Activated CD8-positive, alpha-beta memory T cell treated with anti-CD3 and anti-CD28 coated beads, Interleukin-2, amount 10 ng/mL, durations not matched to agents 7 days and 5 days (primary cell): ENCODE results near the gene PKN2. TPM values are rescaled to one million over a fixed set of nuclear protein-coding genes. Genes with fewer than 3 reads are reported as not detected.
A peak's percentile ranks its signal among the peaks of the same experiment; 100 is the strongest.

Experiments used
- ATAC-seq: fragments of 150-1000 bp; cut with Tn5 transposase; one replicate; pipeline ENCODE4 v1.10.0; 2021; ENCODE audit warnings: moderate library complexity
- CTCF ChIA-PET: fragments of 350-600 bp; sonication (Branson Sonifier 250); formaldehyde crosslinking; loops from one replicate; lab custom pipeline; 2021; ENCODE audit warnings: antibody characterized with exemption; lab: Charles Lee
- DNase-seq: peaks from one replicate; pipeline ENCODE4 v3.0.0-alpha.2; 2020
- H3K27ac Mint-ChIP-seq: one replicate; pipeline ENCODE4 v1.8.0; 2021; ENCODE audit warnings: mild to moderate bottlenecking, mixed read lengths
- H3K27me3 Mint-ChIP-seq: one replicate; pipeline ENCODE4 v1.8.0; 2021; ENCODE audit warnings: mixed read lengths
- H3K36me3 Mint-ChIP-seq: one replicate; pipeline ENCODE4 v1.8.0; 2021; ENCODE audit warnings: mild to moderate bottlenecking, mixed read lengths
- H3K4me1 Mint-ChIP-seq: one replicate; pipeline ENCODE4 v1.8.0; 2021; ENCODE audit warnings: mixed read lengths
- H3K4me3 Mint-ChIP-seq: one replicate; pipeline ENCODE4 v1.8.0; 2021; ENCODE audit warnings: mild to moderate bottlenecking, moderate library complexity, mixed read lengths
- H3K9me3 Mint-ChIP-seq: one replicate; pipeline ENCODE4 v1.8.0; 2022; ENCODE audit warnings: low read depth, mixed read lengths
- total RNA-seq, 2 experiments: library from RNA; stranded (reverse); gene quantifications; one replicate each; pipeline ENCODE4 v1.2.3, GENCODE V29; 2021

The PKN2 gene
- total RNA-seq, 2 experiments from 2014 or later = 20.0 to 25.8 TPM

- CTCF ChIA-PET = no interaction called here
- Mint-ChIP-seq H3K27me3 (no peaks in the 10 kb centered on the region), H3K9me3 (no peaks in the 10 kb centered on the region), H3K4me1 (no peaks in the 10 kb centered on the region), H3K27ac (no peak overlapping the region), H3K4me3 (no peak overlapping the region), H3K36me3 (peaks cover 17% of the 10 kb centered on the region)
- DNase-seq (no peak), ATAC-seq (no peak)
Measured at GRCh38 chr1:88751714-88752113, 67.6 kb downstream of the PKN2 start.

- H3K36me3 Mint-ChIP-seq = peaks cover 12% of the 10 kb centered on the region
- H3K4me3 Mint-ChIP-seq = no peak overlapping the region
- no peak overlapping the region for H3K27ac Mint-ChIP-seq
- H3K4me1 Mint-ChIP-seq = no peaks in the 10 kb centered on the region
- H3K9me3 Mint-ChIP-seq = no peaks in the 10 kb centered on the region
- DNase-seq (no peak), ATAC-seq (no peak)
- H3K27me3 Mint-ChIP-seq = no peaks in the 10 kb centered on the region
- CTCF ChIA-PET = no interaction called here
Measured at GRCh38 chr1:88753506-88753905, 69.4 kb downstream of the PKN2 start.

- no peak for ATAC-seq
- H3K4me3 Mint-ChIP-seq = no peak overlapping the region
- no peaks in the 10 kb centered on the region for H3K27me3 Mint-ChIP-seq
- DNase-seq = no peak
- H3K27ac Mint-ChIP-seq = no peak overlapping the region
- H3K4me1 Mint-ChIP-seq = peaks cover 2% of the 10 kb centered on the region
- CTCF ChIA-PET = interaction anchor here (0.7 kb wide), 1 partner anchor 28 kb away, joined by 4 read pairs; no protein-coding TSS in a partner anchor
- H3K9me3 Mint-ChIP-seq = no peaks in the 10 kb centered on the region
- H3K36me3 Mint-ChIP-seq = peaks cover 30% of the 10 kb centered on the region
Measured at GRCh38 chr1:88763649-88764406, 79.8 kb downstream of the PKN2 start.

GRCh38 chr1:88768187-88768586 is 84.1 kb downstream of the PKN2 start:
- H3K9me3 Mint-ChIP-seq = no peaks in the 10 kb centered on the region
- no peak overlapping the region for H3K27ac Mint-ChIP-seq
- peaks cover 41% of the 10 kb centered on the region for H3K36me3 Mint-ChIP-seq
- DNase-seq (no peak), ATAC-seq (no peak)
- H3K27me3 Mint-ChIP-seq = no peaks in the 10 kb centered on the region
- CTCF ChIA-PET = no interaction called here
- H3K4me3 Mint-ChIP-seq = no peak overlapping the region
- H3K4me1 Mint-ChIP-seq = peaks cover 2% of the 10 kb centered on the region

GRCh38 chr1:88768816-88769215 is 84.7 kb downstream of the PKN2 start:
- H3K27ac Mint-ChIP-seq = no peak overlapping the region
- H3K36me3 Mint-ChIP-seq = peaks cover 45% of the 10 kb centered on the region
- ATAC-seq = no peak
- H3K27me3 Mint-ChIP-seq = no peaks in the 10 kb centered on the region
- peaks cover 9% of the 10 kb centered on the region for H3K4me1 Mint-ChIP-seq
- no peak for DNase-seq
- no peak overlapping the region for H3K4me3 Mint-ChIP-seq
- CTCF ChIA-PET = no interaction called here
- no peaks in the 10 kb centered on the region for H3K9me3 Mint-ChIP-seq

GRCh38 chr1:88773540-88774150 is 89.6 kb downstream of the PKN2 start:
- no peak for DNase-seq
- Mint-ChIP-seq H3K27ac (peak overlapping the region; percentile 62), H3K27me3 (no peaks in the 10 kb centered on the region), H3K4me1 (peaks cover 15% of the 10 kb centered on the region), H3K4me3 (no peak overlapping the region), H3K36me3 (peaks cover 69% of the 10 kb centered on the region), H3K9me3 (peaks cover 4% of the 10 kb centered on the region)
- ATAC-seq = peak; percentile 66
- CTCF ChIA-PET = no interaction called here

DNA sequence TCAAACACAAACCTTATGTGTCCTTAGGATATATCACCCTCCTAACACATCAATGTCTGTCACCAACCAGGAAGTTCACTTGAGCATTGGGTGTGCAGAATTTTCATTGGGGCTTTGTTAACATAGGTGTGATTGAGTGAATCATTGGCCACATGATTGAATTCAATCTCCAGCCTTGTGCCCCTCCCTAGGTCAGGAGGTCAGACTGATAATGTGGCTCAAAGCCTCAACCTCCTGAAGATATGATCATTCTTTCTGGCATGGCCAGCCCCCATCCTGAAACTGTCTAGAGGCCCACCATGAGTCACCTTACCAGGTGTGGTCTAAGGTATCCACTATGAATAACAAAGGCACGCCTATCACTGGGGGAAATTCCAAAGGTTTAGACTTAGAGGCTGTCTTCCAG is 90.1 kb downstream of the PKN2 start:
- Mint-ChIP-seq H3K4me1 (peaks cover 15% of the 10 kb centered on the region), H3K27ac (peak overlapping the region; percentile 62), H3K36me3 (peaks cover 64% of the 10 kb centered on the region), H3K9me3 (peaks cover 4% of the 10 kb centered on the region), H3K4me3 (no peak overlapping the region), H3K27me3 (no peaks in the 10 kb centered on the region)
- CTCF ChIA-PET = no interaction called here
- ATAC-seq = peak; percentile 42
- no peak for DNase-seq

DNA sequence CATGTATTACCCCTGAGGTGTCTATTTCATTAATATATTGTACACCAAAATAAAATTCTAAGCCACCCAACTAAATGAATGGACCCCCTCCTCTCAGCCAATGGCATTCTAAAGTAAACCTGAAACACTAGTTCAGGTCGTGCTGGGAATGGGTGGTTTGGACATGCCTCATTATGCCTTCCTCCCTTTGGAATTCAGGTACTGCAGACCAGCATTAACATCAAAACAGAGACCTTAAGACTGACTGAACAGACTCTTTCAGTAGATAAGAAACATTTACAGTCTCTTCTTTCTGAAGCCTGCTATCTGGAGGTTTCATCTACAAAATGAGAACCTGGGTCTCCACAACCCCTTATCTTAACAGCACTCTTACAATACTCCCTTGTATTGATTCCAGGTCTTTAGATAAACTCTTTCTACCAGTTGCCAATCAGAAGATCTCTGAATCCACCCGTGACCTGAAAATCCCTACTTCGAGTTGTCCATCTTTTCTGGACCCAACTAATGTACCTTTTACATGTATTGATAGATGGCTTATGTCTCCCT is 93.6 kb downstream of the PKN2 start:
- ATAC-seq = no peak
- no peak overlapping the region for H3K4me3 Mint-ChIP-seq
- peaks cover 4% of the 10 kb centered on the region for H3K9me3 Mint-ChIP-seq
- CTCF ChIA-PET = no interaction called here
- DNase-seq = no peak
- no peak overlapping the region for H3K27ac Mint-ChIP-seq
- no peaks in the 10 kb centered on the region for H3K27me3 Mint-ChIP-seq
- peaks cover 53% of the 10 kb centered on the region for H3K36me3 Mint-ChIP-seq
- H3K4me1 Mint-ChIP-seq = peaks cover 15% of the 10 kb centered on the region

DNA sequence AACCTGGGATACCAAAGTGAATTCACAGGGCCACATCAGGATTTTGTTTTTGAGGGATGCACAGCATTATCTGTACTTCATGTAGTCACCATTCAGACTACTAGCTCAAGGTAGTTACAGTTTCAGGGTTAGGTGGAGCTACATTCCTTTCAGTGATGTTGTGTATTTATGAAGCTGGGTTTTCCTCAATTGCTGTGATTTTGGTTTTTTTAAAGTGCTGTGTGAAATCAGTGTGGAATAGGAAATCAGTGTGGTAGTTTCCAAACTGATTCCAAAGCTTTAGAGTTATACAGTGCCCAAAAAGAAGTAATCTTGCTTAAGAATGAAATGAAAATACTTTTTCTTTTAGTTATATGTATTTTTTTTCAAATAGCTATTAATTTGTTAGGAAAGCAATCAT is 95.8 kb downstream of the PKN2 start:
- Mint-ChIP-seq H3K36me3 (peaks cover 40% of the 10 kb centered on the region), H3K4me3 (no peak overlapping the region), H3K27me3 (no peaks in the 10 kb centered on the region), H3K27ac (no peak overlapping the region), H3K9me3 (peaks cover 4% of the 10 kb centered on the region), H3K4me1 (peaks cover 3% of the 10 kb centered on the region)
- CTCF ChIA-PET = no interaction called here
- ATAC-seq = no peak
- no peak for DNase-seq

DNA sequence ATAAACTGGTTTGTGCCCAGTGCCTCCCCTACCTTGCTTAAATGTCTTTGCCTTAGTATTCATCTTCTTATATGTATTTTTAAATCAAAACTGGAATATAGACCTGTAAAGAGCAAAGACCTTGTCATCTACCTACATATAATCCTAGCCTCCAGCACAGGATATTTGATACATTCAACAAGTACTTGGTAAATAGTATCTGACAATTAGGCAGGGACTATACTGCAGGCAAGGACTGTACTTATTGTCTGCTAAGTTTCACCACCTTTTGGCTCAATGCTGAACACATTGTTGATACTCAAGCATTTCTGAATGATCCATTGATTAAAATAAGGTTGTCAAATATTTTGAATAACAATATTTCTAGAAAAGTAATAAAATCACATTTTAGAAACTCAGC is 96.4 kb downstream of the PKN2 start:
- no peaks in the 10 kb centered on the region for H3K4me1 Mint-ChIP-seq

DNA sequence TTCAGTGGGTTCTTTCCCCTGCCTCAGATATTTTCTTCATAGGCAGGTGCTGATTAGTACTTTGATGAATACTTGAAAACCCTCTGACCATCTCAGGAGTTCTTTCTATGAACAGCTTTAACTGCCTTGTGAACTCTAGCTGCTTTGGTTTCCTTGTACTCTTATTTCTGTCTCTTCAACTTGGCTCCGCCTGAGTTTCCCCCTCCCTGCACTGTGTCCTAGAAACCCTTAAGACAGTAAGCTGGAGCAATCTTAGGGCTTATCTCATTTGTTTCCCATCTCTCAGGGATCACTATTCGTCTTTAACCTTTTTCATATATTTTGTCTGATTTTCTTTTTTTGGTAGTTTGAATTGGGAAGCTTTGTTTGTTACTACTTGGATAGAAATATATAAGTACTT is 99.1 kb downstream of the PKN2 start:
- no peaks in the 10 kb centered on the region for H3K27me3 Mint-ChIP-seq
- CTCF ChIA-PET = no interaction called here
- no peak for DNase-seq
- peaks cover 5% of the 10 kb centered on the region for H3K4me1 Mint-ChIP-seq
- no peaks in the 10 kb centered on the region for H3K9me3 Mint-ChIP-seq
- no peak for ATAC-seq
- H3K27ac Mint-ChIP-seq = no peak overlapping the region
- peaks cover 24% of the 10 kb centered on the region for H3K36me3 Mint-ChIP-seq
- no peak overlapping the region for H3K4me3 Mint-ChIP-seq

More for the DNA sequence above, 96.4 kb downstream of the PKN2 start:
- H3K27ac Mint-ChIP-seq = no peak overlapping the region
- CTCF ChIA-PET = no interaction called here
- peaks cover 38% of the 10 kb centered on the region for H3K36me3 Mint-ChIP-seq
- H3K27me3 Mint-ChIP-seq = no peaks in the 10 kb centered on the region
- DNase-seq (no peak), ATAC-seq (no peak)
- no peak overlapping the region for H3K4me3 Mint-ChIP-seq
- peaks cover 3% of the 10 kb centered on the region for H3K9me3 Mint-ChIP-seq

GRCh38 chr1:88784551-88784950 is 100.5 kb downstream of the PKN2 start:
- Mint-ChIP-seq H3K27ac (no peak overlapping the region), H3K4me3 (no peak overlapping the region), H3K27me3 (no peaks in the 10 kb centered on the region), H3K9me3 (no peaks in the 10 kb centered on the region), H3K4me1 (peaks cover 5% of the 10 kb centered on the region), H3K36me3 (peaks cover 26% of the 10 kb centered on the region)
- DNase-seq (no peak), ATAC-seq (no peak)
- CTCF ChIA-PET = no interaction called here

DNA sequence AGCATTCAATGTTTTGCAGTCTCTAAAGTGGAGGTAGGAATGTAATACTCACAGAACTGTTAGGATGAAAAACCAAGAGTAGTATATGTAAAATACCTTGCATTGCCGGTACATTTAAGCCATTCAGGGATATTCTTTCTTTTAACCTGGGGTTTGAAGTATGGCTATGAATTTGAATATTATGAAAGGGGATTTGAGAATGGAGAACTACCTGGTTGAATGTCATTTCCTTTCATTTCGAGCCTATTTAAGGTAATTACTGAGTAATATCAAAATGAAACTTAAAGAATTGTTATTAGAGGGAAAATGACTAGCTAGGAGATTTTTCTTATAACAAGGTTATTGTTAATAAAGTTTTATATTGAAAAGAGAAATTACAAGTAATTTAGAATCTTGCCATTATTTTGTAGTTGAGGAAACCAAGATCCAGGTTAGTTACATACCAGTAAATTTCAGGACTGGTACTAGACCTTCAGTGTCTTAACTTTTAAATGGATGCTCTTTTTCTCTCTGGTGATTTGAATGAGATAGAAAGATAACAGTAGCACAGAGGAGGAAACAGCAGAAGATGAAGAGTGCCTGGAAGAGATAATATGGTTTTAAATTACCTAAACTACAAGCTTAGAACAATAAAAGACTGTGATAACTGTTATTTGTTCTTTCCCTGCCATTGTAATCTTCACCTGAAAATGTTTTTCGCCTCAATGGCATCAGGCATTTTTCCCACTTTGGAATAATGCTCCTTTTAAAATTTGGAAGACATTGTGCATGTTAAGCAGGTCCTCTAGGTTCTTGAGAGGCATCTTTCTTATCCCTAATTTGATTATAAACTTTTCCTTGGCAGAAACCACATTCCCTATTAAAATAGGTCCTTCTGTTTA is 103.2 kb downstream of the PKN2 start:
- ATAC-seq = no peak
- CTCF ChIA-PET = interaction anchor here (1.4 kb wide), 1 partner anchor 12 kb away, joined by 4 read pairs; no protein-coding TSS in a partner anchor
- peaks cover 5% of the 10 kb centered on the region for H3K4me1 Mint-ChIP-seq
- H3K36me3 Mint-ChIP-seq = peaks cover 32% of the 10 kb centered on the region
- no peaks in the 10 kb centered on the region for H3K9me3 Mint-ChIP-seq
- H3K27me3 Mint-ChIP-seq = no peaks in the 10 kb centered on the region
- no peak for DNase-seq
- no peak overlapping the region for H3K4me3 Mint-ChIP-seq
- H3K27ac Mint-ChIP-seq = no peak overlapping the region
